GM12891 (cell line): ENCODE data around the gene CSTPP1.

ENCODE experiments used
- POLR2A ChIP-seq: IDR thresholded peaks from 2 replicates; pipeline ENCODE4 v1.6.1; 2011; ENCODE audit warnings: low read depth, low read length, control low read depth
- POLR2AphosphoS5 ChIP-seq: IDR thresholded peaks from 2 replicates; pipeline ENCODE4 v1.6.1; 2011; ENCODE audit warnings: low read depth, low read length, control low read depth
- SPI1 ChIP-seq: IDR thresholded peaks from 2 replicates; pipeline ENCODE4 v1.6.1; 2011; ENCODE audit warnings: low read depth, low read length, control low read depth
- TAF1 ChIP-seq: IDR thresholded peaks from 2 replicates; pipeline ENCODE4 v1.6.1; 2011; ENCODE audit warnings: low read depth, low read length, control low read depth

DNA sequence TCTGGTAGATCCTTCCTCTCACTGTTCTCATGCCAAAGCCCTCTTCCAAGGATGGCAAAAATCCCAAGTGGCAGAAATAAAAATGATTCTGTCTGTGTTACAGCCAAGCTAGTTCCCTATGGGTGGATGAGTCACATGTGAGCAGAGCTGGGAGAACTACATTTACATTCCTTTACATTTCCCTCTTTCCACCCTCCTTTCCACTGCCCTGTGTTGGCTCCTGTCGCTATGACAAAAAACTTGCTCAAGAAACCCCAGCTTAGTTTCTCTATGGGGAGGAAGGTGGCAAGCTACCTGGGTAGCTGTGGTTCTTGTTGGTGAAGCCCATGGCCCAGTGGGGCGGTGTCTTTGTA lies 268.1 kb downstream of the CSTPP1 start:
- TF ChIP-seq POLR2AphosphoS5 = no peak
- TF ChIP-seq POLR2A = no peak
- no peak for TF ChIP-seq TAF1
- no peak for TF ChIP-seq SPI1
